Upper lobe of left lung (tissue), 6 donors: Measurements from ENCODE around the gene HEG1. TPM values are rescaled to one million over a fixed set of nuclear protein-coding genes. Genes with fewer than 3 reads are reported as not detected.
A peak's percentile ranks its signal among the peaks of the same experiment; 100 is the strongest.

Source experiments
- ATAC-seq, 2 donors: fragments of 200-7000 bp; cut with Tn5 transposase; one replicate each; pipeline ENCODE4 v1.9.1; 2022; ENCODE audit warnings: mild to moderate bottlenecking in 2 of 2, moderate library complexity in 2 of 2; ENCODE audit not compliant: low FRiP score in 2 of 2
- DNase-seq, 2 donors: peaks; one replicate each; pipeline ENCODE4 v3.0.0-alpha.2; 2019 to 2020
- H3K27ac ChIP-seq, 4 donors: fragments of 200-600 bp; sonication (generic); one replicate each; pipeline ENCODE4 v1.5.1; 2016 to 2019
- H3K27me3 ChIP-seq, 4 donors: fragments of 200-600 bp; sonication (generic); one replicate each; pipeline ENCODE4 v1.5.1; 2017 to 2019
- H3K36me3 ChIP-seq, 4 donors: fragments of 200-600 bp; sonication (generic); one replicate each; pipeline ENCODE4 v1.5.1; 2016 to 2019
- H3K4me1 ChIP-seq, 4 donors: fragments of 200-600 bp; sonication (generic); one replicate each; pipeline ENCODE4 v1.5.1; 2018 to 2019
- H3K4me3 ChIP-seq, 4 donors: fragments of 200-600 bp; sonication (generic); one replicate each; pipeline ENCODE4 v1.5.1; 2017 to 2019; ENCODE audit warnings: mild to moderate bottlenecking in 2 of 4, moderate library complexity in 1 of 4
- H3K9me3 ChIP-seq, 4 donors: fragments of 200-600 bp; sonication (generic); one replicate each; pipeline ENCODE4 v1.5.1; 2018 to 2019
- EP300 ChIP-seq, 4 donors: sonication (generic); formaldehyde crosslinking; IDR thresholded peaks; one replicate each; pipeline ENCODE4 v1.5.1; 2017; ENCODE audit warnings: antibody characterized with exemption in 4 of 4, control low read depth in 2 of 4
- POLR2A ChIP-seq, 4 donors: fragments of 450-650 bp; IDR thresholded peaks; one replicate each; pipeline ENCODE4 v1.5.1; 2016 to 2017; ENCODE audit warnings: antibody characterized with exemption in 4 of 4, mild to moderate bottlenecking in 2 of 4
- POLR2AphosphoS5 ChIP-seq, 2 donors: sonication (generic); formaldehyde crosslinking; IDR thresholded peaks; one replicate each; pipeline ENCODE4 v1.5.1; 2017; ENCODE audit warnings: antibody characterized with exemption in 2 of 2
- WGBS, 2 donors: methylation state at CpG; one replicate each; pipeline ENCODE4 v1.1.5; 2017 to 2018; 5-methylcytosine and 5-hydroxymethylcytosine counted together
- total RNA-seq, 6 donors: library from RNA; depleted of rRNA in 4 of 6; stranded (reverse); fragments of >200 nt in 4 of 6; gene quantifications; one replicate each; pipeline versions ENCODE4 v1.1.0 to v1.2.1, GENCODE V29; 2016 to 2021
- TF ChIP-seq, protein P1 (sequence below), 6 experiments: fragments of 450-650 bp in 4 of 6; fragments of 200-600 bp in 2 of 6; sonication (generic) in 2 of 6; IDR thresholded peaks; one replicate each; pipeline ENCODE4 v1.5.1; 2016 to 2019; ENCODE audit warnings: antibody characterized with exemption in 6 of 6
- donor health status: DM: no; HTN: no; CAD: no; lungs with moderate emphysema.
- donor health status: DM: no; HTN: yes; CAD: no; lungs with severe emphysema.

HEG1 gene
- total RNA-seq, 6 donors from 2014 or later = 45.1 to 168 (median 100) TPM

DNA sequence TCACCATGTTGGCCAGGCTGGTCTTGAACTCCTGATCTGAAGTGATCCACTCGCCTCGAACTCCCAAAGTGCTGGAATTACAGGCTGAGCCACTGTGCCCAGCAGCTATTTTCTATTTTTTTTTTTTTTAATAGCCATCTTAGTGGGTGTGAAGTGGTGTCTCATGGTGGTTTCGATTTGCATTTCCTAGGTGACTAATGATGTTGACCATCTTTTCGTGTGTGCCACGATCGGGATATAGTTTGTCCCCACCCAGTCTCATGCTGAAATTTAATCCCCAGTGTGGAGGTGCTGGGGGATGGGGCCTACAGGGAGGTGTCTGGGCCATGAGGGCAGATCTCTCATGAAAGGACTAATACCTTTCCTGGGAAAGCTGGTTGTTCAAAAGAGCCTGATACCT is 79.4 kb downstream of the HEG1 start:
- WGBS, 2 donors = 81 to 96% methylated on average over 6 of the region's 6 CpGs
- ATAC-seq (no peak), DNase-seq (no peak)
- Histone ChIP-seq H3K4me3 (no peak overlapping the region), H3K36me3 (peaks cover 0 to 65% (median 1%) of the 10 kb centered on the region in 4 donors), H3K4me1 (peaks cover 0 to 14% (median 6%) of the 10 kb centered on the region in 4 donors), H3K27me3 (no peaks in the 10 kb centered on the region), H3K9me3 (no peaks in the 10 kb centered on the region), H3K27ac (no peak overlapping the region)
- no peak for TF ChIP-seq POLR2A (IDR thresholded peaks at IDR 0.05)
- no peak for TF ChIP-seq EP300 (IDR thresholded peaks at IDR 0.05)
- TF ChIP-seq, protein P1, sequence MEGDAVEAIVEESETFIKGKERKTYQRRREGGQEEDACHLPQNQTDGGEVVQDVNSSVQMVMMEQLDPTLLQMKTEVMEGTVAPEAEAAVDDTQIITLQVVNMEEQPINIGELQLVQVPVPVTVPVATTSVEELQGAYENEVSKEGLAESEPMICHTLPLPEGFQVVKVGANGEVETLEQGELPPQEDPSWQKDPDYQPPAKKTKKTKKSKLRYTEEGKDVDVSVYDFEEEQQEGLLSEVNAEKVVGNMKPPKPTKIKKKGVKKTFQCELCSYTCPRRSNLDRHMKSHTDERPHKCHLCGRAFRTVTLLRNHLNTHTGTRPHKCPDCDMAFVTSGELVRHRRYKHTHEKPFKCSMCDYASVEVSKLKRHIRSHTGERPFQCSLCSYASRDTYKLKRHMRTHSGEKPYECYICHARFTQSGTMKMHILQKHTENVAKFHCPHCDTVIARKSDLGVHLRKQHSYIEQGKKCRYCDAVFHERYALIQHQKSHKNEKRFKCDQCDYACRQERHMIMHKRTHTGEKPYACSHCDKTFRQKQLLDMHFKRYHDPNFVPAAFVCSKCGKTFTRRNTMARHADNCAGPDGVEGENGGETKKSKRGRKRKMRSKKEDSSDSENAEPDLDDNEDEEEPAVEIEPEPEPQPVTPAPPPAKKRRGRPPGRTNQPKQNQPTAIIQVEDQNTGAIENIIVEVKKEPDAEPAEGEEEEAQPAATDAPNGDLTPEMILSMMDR (IDR thresholded peaks at IDR 0.05) = no peak
- TF ChIP-seq POLR2AphosphoS5 (IDR thresholded peaks at IDR 0.05) = no peak

DNA sequence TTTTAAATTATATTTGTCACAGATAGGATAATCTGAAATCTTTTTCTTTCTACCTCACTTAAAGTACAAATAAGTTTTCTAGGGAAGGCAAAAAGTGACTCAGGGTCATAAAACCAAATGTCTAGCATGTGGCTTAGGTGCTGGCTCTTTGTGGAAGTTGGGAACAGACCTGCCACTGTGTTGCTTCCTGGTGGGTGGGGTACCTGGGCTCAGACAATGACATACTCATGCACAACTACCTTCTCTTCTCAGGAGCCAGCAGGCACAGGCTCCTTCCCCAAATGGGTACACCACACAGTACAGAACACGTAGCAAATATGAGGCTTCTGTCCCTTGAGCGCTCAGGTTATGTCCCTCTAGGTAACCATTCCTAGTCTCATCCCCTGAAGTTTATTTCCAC is 81.1 kb downstream of the HEG1 start:
- peaks cover 4 to 82% (median 10%) of the 10 kb centered on the region in 4 donors for H3K36me3 ChIP-seq
- no peak overlapping the region for H3K4me3 ChIP-seq
- no peaks in the 10 kb centered on the region for H3K9me3 ChIP-seq
- DNase-seq (no peak), ATAC-seq (no peak)
- peak overlapping the region in 1 of 4 donors; percentile 32 for H3K27ac ChIP-seq
- H3K27me3 ChIP-seq = no peaks in the 10 kb centered on the region
- TF ChIP-seq, protein P1 (IDR thresholded peaks at IDR 0.05) = no peak
- TF ChIP-seq EP300 (IDR thresholded peaks at IDR 0.05) (no peak), POLR2AphosphoS5 (IDR thresholded peaks at IDR 0.05) (no peak), POLR2A (IDR thresholded peaks at IDR 0.05) (no peak)
- whole genome bisulfite sequencing, 2 donors = 97 to 100% methylated on average over 2 of the region's 2 CpGs
- peaks cover 0 to 6% (median 2%) of the 10 kb centered on the region in 4 donors for H3K4me1 ChIP-seq

DNA sequence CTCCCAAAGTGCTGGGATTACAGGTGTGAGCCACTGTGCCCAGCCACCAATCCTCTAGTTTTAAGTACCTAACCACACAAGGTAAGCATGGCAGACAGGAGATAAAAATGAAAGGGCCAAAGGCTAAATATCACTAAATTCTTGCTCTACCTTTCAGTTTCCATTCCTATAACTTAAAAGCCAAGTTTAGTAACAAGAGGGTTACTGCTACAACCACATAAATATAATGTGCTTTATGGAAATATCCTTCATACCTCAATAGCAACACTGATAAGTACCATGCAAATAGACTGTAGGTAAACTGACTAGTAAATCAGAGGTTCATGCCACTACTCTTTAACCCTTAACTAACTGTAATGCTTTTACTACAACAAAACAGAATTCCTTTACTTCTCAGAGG is 82.5 kb downstream of the HEG1 start:
- DNase-seq = no peak
- H3K9me3 ChIP-seq = no peaks in the 10 kb centered on the region
- peak overlapping the region in 1 of 4 donors; percentile 19 for H3K27ac ChIP-seq
- no peak for ATAC-seq
- no peaks in the 10 kb centered on the region for H3K27me3 ChIP-seq
- H3K4me1 ChIP-seq = peaks cover 0 to 11% (median 5%) of the 10 kb centered on the region in 4 donors
- peaks cover 4 to 90% (median 13%) of the 10 kb centered on the region in 4 donors for H3K36me3 ChIP-seq
- no peak overlapping the region for H3K4me3 ChIP-seq
- TF ChIP-seq, protein P1 (IDR thresholded peaks at IDR 0.05) = no peak
- TF ChIP-seq EP300 (IDR thresholded peaks at IDR 0.05) = no peak
- no peak for TF ChIP-seq POLR2A (IDR thresholded peaks at IDR 0.05)
- no peak for TF ChIP-seq POLR2AphosphoS5 (IDR thresholded peaks at IDR 0.05)

DNA sequence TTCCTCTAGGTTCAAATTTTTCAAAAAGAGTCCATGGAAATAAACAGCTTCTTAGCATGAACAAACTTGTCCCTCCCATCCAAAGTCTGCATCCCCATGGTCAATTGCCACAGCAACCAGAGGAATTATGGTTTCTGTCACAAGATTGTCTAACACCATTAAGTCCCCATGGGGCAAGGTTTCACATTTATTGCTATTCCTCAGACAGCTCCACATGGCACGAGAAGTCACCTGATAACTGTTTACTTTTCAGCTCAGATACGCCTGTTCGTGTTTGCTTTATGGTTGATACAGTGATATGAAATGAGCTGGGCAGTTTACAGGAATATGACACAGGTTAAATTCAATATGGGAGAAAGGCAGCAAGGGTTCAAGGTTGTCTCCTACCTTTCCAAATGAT is 83.3 kb downstream of the HEG1 start:
- no peak for TF ChIP-seq POLR2A (IDR thresholded peaks at IDR 0.05)
- no peak for TF ChIP-seq POLR2AphosphoS5 (IDR thresholded peaks at IDR 0.05)
- TF ChIP-seq EP300 (IDR thresholded peaks at IDR 0.05) = no peak
- TF ChIP-seq, protein P1 (IDR thresholded peaks at IDR 0.05) = no peak
- 57 to 63% methylated on average over 3 of the region's 3 CpGs for WGBS, 2 donors
- H3K4me3 ChIP-seq = no peak overlapping the region
- ATAC-seq (no peak), DNase-seq (no peak)
- H3K36me3 ChIP-seq = peaks cover 4 to 91% (median 13%) of the 10 kb centered on the region in 4 donors
- H3K27me3 ChIP-seq = no peaks in the 10 kb centered on the region
- H3K27ac ChIP-seq = peak overlapping the region in 1 of 4 donors; percentile 19
- no peaks in the 10 kb centered on the region for H3K9me3 ChIP-seq
- H3K4me1 ChIP-seq = peaks cover 0 to 11% (median 5%) of the 10 kb centered on the region in 4 donors
